GM23338 (cell line): ENCODE measurements around the gene ZDHHC9. TPM values are rescaled to one million over a fixed set of nuclear protein-coding genes. Genes with fewer than 3 reads are reported as not detected.

Experiments
- ATAC-seq: fragments of 200-7000 bp; cut with Tn5 transposase; 3 replicates; pipeline ENCODE4 v1.9.1; 2020
- DNase-seq: peaks from one replicate; pipeline ENCODE4 v3.0.0-alpha.2; 2015; ENCODE audit warnings: low spot score
- H2AFZ ChIP-seq: fragments of 200-600 bp; sonication (generic); 2 replicates; pipeline ENCODE4 v1.8.0; 2016; ENCODE audit warnings: antibody characterized with exemption, mild to moderate bottlenecking, moderate library complexity
- H3F3A ChIP-seq: fragments of 200-600 bp; sonication (generic); replicated peaks from 2 replicates; pipeline ENCODE4 v1.8.0; 2017; ENCODE audit warnings: antibody characterized with exemption, mixed run types, low read depth
- H3K27ac ChIP-seq: fragments of 200-600 bp; sonication (generic); 2 replicates; pipeline ENCODE4 v1.6.1; 2016; ENCODE audit warnings: low read depth
- H3K27me3 ChIP-seq: fragments of 200-600 bp; sonication (generic); 2 replicates; pipeline ENCODE4 v1.8.0; 2016; ENCODE audit warnings: mild to moderate bottlenecking, mixed run types, moderate library complexity; ENCODE audit not compliant: insufficient read depth
- H3K36me3 ChIP-seq: fragments of 200-600 bp; sonication (generic); 2 replicates; pipeline ENCODE4 v1.8.0; 2016; ENCODE audit warnings: mild to moderate bottlenecking; ENCODE audit not compliant: insufficient read depth
- H3K4me1 ChIP-seq: fragments of 200-600 bp; sonication (generic); 2 replicates; pipeline ENCODE4 v1.8.0; 2016; ENCODE audit warnings: mild to moderate bottlenecking, moderate library complexity; ENCODE audit not compliant: insufficient read depth
- H3K4me2 ChIP-seq: fragments of 200-600 bp; sonication (generic); 2 replicates; pipeline ENCODE4 v1.7.1; 2017; ENCODE audit warnings: mixed run types
- H3K4me3 ChIP-seq: fragments of 200-600 bp; sonication (generic); 2 replicates; pipeline ENCODE4 v1.6.1; 2016; ENCODE audit warnings: mixed run types
- H3K79me2 ChIP-seq: fragments of 200-600 bp; sonication (generic); replicated peaks from 2 replicates; pipeline ENCODE4 v1.8.0; 2017; ENCODE audit warnings: mild to moderate bottlenecking; ENCODE audit not compliant: insufficient read depth
- H3K9me2 ChIP-seq: fragments of 200-600 bp; sonication (generic); 2 replicates; pipeline ENCODE4 v1.8.0; 2017; ENCODE audit not compliant: insufficient read depth
- H4K20me1 ChIP-seq: fragments of 200-600 bp; sonication (generic); replicated peaks from 2 replicates; pipeline ENCODE4 v1.8.0; 2017; ENCODE audit warnings: mild to moderate bottlenecking; ENCODE audit not compliant: insufficient read depth
- H3K27ac Mint-ChIP-seq: 2 replicates; pipeline ENCODE4 v1.8.0; 2020; ENCODE audit warnings: inconsistent platforms, mild to moderate bottlenecking, moderate library complexity, mixed read lengths
- H3K27me3 Mint-ChIP-seq: 3 replicates; pipeline ENCODE4 v1.8.0; 2022; ENCODE audit warnings: low read depth, mild to moderate bottlenecking, moderate library complexity, mixed read lengths, inconsistent platforms; ENCODE audit not compliant: insufficient read depth, poor library complexity
- H3K36me3 Mint-ChIP-seq: 3 replicates; pipeline ENCODE4 v1.8.0; 2021; ENCODE audit warnings: low read depth, mild to moderate bottlenecking, inconsistent platforms, moderate library complexity, mixed read lengths
- H3K4me1 Mint-ChIP-seq: 3 replicates; pipeline ENCODE4 v1.8.0; 2020; ENCODE audit warnings: mild to moderate bottlenecking, inconsistent platforms, mixed read lengths
- H3K4me3 Mint-ChIP-seq: 3 replicates; pipeline ENCODE4 v1.8.0; 2021; ENCODE audit warnings: moderate library complexity, mild to moderate bottlenecking, inconsistent platforms, mixed read lengths
- H3K9me3 Mint-ChIP-seq: 3 replicates; pipeline ENCODE4 v1.8.0; 2020; ENCODE audit warnings: moderate library complexity, mild to moderate bottlenecking, inconsistent platforms, mixed read lengths
- CREB1 ChIP-seq: fragments of 250-450 bp; sonication (Bioruptor Pico); IDR thresholded peaks from 2 replicates; pipeline ENCODE4 v1.5.0; 2020; ENCODE audit warnings: low read depth, mild to moderate bottlenecking, moderate library complexity
- EZH2 ChIP-seq: fragments of 200-600 bp; sonication (generic); IDR thresholded peaks from one replicate; pipeline ENCODE4 v1.8.0; 2017; ENCODE audit warnings: antibody characterized with exemption, mild to moderate bottlenecking, low read depth; ENCODE audit not compliant: unreplicated experiment
- EZH2phosphoT487 ChIP-seq: fragments of 200-600 bp; sonication (generic); IDR thresholded peaks from one replicate; pipeline ENCODE4 v1.8.1; 2018; ENCODE audit warnings: antibody characterized with exemption; ENCODE audit not compliant: unreplicated experiment
- JUNB ChIP-seq: IDR thresholded peaks from one replicate; pipeline ENCODE4 v1.6.1; 2016; ENCODE audit warnings: antibody characterized with exemption; ENCODE audit not compliant: unreplicated experiment
- NANOG ChIP-seq: IDR thresholded peaks from 2 replicates; pipeline ENCODE4 v1.6.1; 2016; ENCODE audit warnings: antibody characterized with exemption, borderline replicate concordance
- POLR2AphosphoS5 ChIP-seq: IDR thresholded peaks from 2 replicates; pipeline ENCODE4 v1.6.1; 2016; ENCODE audit warnings: antibody characterized with exemption, low read depth
- ZNF114 ChIP-seq: fragments of 250-450 bp; sonication (Bioruptor Pico); IDR thresholded peaks from 2 replicates; pipeline ENCODE4 v1.5.0; 2020; ENCODE audit warnings: mild to moderate bottlenecking, moderate library complexity
- ZNF331 ChIP-seq: fragments of 250-450 bp; sonication (Bioruptor Pico); IDR thresholded peaks from 2 replicates; pipeline ENCODE4 v1.5.0; 2020; ENCODE audit warnings: low read depth, mild to moderate bottlenecking, moderate library complexity
- polyA plus RNA-seq: library from polyadenylated mRNA; unstranded; fragments of >200 nt; fragmentation: Nextera tagmentation; extraction: Ambion mirVana; gene quantifications from 2 replicates; pipeline ENCODE4 v1.2.1, GENCODE V29; 2016
- total RNA-seq: library from RNA; depleted of rRNA; stranded (reverse); fragments of >200 nt; shearing (Covaris generic); gene quantifications from 2 replicates; pipeline ENCODE4 v1.2.3, GENCODE V29; 2014
- TF ChIP-seq, protein P1 (sequence below): fragments of 250-450 bp; sonication (Bioruptor Pico); IDR thresholded peaks from 2 replicates; pipeline ENCODE4 v1.5.0; 2020; ENCODE audit warnings: mild to moderate bottlenecking, moderate library complexity
- TF ChIP-seq, protein P2 (sequence below): IDR thresholded peaks from one replicate; pipeline ENCODE4 v1.6.1; 2018; ENCODE audit warnings: antibody characterized with exemption; ENCODE audit not compliant: unreplicated experiment
- TF ChIP-seq, protein P3 (sequence below): IDR thresholded peaks from 2 replicates; pipeline ENCODE4 v1.6.1; 2016; ENCODE audit warnings: antibody characterized with exemption
- TF ChIP-seq, protein P4 (sequence below), 2 experiments: fragments of 200-600 bp in 1 of 2; sonication (generic) in 1 of 2; conservative IDR thresholded peaks; 2 replicates each; pipeline versions ENCODE4 v1.5.1 to v1.6.1; 2016 to 2017; ENCODE audit warnings: antibody characterized with exemption in 2 of 2, low read depth in 2 of 2, mild to moderate bottlenecking in 2 of 2, moderate library complexity in 1 of 2

ZDHHC9 gene
- total and polyA plus RNA-seq, 2 experiments from 2014 or later, result 14.2 to 17.6 TPM

DNA sequence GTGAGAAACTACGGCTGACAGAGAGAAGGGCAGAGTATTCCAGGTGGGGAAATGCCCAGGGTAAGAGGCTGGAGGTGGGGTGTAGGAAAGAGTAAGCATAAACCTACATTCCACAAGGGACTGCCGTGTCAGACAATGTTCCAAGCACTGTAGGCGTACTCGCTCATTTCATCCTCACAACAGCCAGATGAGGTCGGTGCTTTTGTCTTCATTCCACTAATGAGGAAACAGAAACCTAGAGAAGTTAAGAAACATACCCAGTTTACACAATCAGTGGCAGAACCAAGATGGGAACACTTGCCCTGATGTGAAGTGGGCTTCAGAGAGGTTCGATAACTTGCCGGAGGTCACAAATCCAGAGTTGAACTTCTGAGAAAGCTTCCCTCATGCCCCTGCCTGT lies 59.3 kb downstream of the ZDHHC9 start:
- H3K27ac Mint-ChIP-seq, result no peak overlapping the region

More for the DNA sequence above, 59.3 kb downstream of the ZDHHC9 start:
- Mint-ChIP-seq H3K4me1 (no peaks in the 10 kb centered on the region; the same call in 2 of the 3 replicates), H3K36me3 (no peaks in the 10 kb centered on the region), H3K9me3 (no peaks in the 10 kb centered on the region; the same call in 2 of the 3 replicates), H3K27me3 (peaks cover 4% of the 10 kb centered on the region), H3K4me3 (no peak overlapping the region)
- no peak overlapping the region for H3K4me2 ChIP-seq
- no peaks in the 10 kb centered on the region for H4K20me1 ChIP-seq
- TF ChIP-seq CREB1 (CRISPR knock-in tag) (no peak), POLR2AphosphoS5 (no peak), EZH2phosphoT487 (no peak), JUNB (no peak), NANOG (no peak), ZNF114 (no peak), ZNF331 (CRISPR knock-in tag) (no peak), EZH2 (no peak)
- TF ChIP-seq, protein P1, sequence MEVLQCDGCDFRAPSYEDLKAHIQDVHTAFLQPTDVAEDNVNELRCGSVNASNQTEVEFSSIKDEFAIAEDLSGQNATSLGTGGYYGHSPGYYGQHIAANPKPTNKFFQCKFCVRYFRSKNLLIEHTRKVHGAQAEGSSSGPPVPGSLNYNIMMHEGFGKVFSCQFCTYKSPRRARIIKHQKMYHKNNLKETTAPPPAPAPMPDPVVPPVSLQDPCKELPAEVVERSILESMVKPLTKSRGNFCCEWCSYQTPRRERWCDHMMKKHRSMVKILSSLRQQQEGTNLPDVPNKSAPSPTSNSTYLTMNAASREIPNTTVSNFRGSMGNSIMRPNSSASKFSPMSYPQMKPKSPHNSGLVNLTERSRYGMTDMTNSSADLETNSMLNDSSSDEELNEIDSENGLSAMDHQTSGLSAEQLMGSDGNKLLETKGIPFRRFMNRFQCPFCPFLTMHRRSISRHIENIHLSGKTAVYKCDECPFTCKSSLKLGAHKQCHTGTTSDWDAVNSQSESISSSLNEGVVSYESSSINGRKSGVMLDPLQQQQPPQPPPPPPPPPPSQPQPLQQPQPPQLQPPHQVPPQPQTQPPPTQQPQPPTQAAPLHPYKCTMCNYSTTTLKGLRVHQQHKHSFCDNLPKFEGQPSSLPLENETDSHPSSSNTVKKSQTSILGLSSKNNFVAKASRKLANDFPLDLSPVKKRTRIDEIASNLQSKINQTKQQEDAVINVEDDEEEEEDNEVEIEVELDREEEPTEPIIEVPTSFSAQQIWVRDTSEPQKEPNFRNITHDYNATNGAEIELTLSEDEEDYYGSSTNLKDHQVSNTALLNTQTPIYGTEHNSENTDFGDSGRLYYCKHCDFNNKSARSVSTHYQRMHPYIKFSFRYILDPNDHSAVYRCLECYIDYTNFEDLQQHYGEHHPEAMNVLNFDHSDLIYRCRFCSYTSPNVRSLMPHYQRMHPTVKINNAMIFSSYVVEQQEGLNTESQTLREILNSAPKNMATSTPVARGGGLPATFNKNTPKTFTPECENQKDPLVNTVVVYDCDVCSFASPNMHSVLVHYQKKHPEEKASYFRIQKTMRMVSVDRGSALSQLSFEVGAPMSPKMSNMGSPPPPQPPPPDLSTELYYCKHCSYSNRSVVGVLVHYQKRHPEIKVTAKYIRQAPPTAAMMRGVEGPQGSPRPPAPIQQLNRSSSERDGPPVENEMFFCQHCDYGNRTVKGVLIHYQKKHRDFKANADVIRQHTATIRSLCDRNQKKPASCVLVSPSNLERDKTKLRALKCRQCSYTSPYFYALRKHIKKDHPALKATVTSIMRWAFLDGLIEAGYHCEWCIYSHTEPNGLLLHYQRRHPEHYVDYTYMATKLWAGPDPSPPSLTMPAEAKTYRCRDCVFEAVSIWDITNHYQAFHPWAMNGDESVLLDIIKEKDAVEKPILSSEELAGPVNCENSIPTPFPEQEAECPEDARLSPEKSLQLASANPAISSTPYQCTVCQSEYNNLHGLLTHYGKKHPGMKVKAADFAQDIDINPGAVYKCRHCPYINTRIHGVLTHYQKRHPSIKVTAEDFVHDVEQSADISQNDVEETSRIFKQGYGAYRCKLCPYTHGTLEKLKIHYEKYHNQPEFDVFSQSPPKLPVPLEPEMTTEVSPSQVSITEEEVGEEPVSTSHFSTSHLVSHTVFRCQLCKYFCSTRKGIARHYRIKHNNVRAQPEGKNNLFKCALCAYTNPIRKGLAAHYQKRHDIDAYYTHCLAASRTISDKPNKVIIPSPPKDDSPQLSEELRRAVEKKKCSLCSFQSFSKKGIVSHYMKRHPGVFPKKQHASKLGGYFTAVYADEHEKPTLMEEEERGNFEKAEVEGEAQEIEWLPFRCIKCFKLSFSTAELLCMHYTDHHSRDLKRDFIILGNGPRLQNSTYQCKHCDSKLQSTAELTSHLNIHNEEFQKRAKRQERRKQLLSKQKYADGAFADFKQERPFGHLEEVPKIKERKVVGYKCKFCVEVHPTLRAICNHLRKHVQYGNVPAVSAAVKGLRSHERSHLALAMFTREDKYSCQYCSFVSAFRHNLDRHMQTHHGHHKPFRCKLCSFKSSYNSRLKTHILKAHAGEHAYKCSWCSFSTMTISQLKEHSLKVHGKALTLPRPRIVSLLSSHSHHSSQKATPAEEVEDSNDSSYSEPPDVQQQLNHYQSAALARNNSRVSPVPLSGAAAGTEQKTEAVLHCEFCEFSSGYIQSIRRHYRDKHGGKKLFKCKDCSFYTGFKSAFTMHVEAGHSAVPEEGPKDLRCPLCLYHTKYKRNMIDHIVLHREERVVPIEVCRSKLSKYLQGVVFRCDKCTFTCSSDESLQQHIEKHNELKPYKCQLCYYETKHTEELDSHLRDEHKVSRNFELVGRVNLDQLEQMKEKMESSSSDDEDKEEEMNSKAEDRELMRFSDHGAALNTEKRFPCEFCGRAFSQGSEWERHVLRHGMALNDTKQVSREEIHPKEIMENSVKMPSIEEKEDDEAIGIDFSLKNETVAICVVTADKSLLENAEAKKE (CRISPR knock-in tag), result no peak
- TF ChIP-seq, protein P2, sequence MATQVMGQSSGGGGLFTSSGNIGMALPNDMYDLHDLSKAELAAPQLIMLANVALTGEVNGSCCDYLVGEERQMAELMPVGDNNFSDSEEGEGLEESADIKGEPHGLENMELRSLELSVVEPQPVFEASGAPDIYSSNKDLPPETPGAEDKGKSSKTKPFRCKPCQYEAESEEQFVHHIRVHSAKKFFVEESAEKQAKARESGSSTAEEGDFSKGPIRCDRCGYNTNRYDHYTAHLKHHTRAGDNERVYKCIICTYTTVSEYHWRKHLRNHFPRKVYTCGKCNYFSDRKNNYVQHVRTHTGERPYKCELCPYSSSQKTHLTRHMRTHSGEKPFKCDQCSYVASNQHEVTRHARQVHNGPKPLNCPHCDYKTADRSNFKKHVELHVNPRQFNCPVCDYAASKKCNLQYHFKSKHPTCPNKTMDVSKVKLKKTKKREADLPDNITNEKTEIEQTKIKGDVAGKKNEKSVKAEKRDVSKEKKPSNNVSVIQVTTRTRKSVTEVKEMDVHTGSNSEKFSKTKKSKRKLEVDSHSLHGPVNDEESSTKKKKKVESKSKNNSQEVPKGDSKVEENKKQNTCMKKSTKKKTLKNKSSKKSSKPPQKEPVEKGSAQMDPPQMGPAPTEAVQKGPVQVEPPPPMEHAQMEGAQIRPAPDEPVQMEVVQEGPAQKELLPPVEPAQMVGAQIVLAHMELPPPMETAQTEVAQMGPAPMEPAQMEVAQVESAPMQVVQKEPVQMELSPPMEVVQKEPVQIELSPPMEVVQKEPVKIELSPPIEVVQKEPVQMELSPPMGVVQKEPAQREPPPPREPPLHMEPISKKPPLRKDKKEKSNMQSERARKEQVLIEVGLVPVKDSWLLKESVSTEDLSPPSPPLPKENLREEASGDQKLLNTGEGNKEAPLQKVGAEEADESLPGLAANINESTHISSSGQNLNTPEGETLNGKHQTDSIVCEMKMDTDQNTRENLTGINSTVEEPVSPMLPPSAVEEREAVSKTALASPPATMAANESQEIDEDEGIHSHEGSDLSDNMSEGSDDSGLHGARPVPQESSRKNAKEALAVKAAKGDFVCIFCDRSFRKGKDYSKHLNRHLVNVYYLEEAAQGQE, result no peak
- TF ChIP-seq, protein P3, sequence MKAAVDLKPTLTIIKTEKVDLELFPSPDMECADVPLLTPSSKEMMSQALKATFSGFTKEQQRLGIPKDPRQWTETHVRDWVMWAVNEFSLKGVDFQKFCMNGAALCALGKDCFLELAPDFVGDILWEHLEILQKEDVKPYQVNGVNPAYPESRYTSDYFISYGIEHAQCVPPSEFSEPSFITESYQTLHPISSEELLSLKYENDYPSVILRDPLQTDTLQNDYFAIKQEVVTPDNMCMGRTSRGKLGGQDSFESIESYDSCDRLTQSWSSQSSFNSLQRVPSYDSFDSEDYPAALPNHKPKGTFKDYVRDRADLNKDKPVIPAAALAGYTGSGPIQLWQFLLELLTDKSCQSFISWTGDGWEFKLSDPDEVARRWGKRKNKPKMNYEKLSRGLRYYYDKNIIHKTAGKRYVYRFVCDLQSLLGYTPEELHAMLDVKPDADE, result no peak
- TF ChIP-seq, protein P4, sequence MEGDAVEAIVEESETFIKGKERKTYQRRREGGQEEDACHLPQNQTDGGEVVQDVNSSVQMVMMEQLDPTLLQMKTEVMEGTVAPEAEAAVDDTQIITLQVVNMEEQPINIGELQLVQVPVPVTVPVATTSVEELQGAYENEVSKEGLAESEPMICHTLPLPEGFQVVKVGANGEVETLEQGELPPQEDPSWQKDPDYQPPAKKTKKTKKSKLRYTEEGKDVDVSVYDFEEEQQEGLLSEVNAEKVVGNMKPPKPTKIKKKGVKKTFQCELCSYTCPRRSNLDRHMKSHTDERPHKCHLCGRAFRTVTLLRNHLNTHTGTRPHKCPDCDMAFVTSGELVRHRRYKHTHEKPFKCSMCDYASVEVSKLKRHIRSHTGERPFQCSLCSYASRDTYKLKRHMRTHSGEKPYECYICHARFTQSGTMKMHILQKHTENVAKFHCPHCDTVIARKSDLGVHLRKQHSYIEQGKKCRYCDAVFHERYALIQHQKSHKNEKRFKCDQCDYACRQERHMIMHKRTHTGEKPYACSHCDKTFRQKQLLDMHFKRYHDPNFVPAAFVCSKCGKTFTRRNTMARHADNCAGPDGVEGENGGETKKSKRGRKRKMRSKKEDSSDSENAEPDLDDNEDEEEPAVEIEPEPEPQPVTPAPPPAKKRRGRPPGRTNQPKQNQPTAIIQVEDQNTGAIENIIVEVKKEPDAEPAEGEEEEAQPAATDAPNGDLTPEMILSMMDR (conservative IDR thresholded peaks at IDR 0.05; ENCODE audit: low read depth in 2 of 2), result no peak
- H3K27ac ChIP-seq, result no peak overlapping the region
- no peaks in the 10 kb centered on the region for H3F3A ChIP-seq
- H2AFZ ChIP-seq, result no peak overlapping the region
- no peak for ATAC-seq
- no peaks in the 10 kb centered on the region for H3K9me2 ChIP-seq
- H3K27me3 ChIP-seq, result no peaks in the 10 kb centered on the region
- no peaks in the 10 kb centered on the region for H3K79me2 ChIP-seq
- H3K36me3 ChIP-seq, result no peaks in the 10 kb centered on the region
- H3K4me1 ChIP-seq, result no peaks in the 10 kb centered on the region
- no peak overlapping the region for H3K4me3 ChIP-seq
- no peak for DNase-seq
